Measurements from ENCODE around the gene MDFI.

MDFI gene

GRCh38 chr6:41635365-41635764 lies 2.9 kb upstream of the MDFI start:
- no peak for DNase-seq

GRCh38 chr6:41636833-41637193 lies 1.5 kb upstream of the MDFI start:
- no peak for DNase-seq

GRCh38 chr6:41637194-41638001 lies 870 bp upstream of the MDFI start:
- no peak for DNase-seq

- DNase-seq, result no peak
These were observed 904 bp downstream of the MDFI start for GRCh38 chr6:41638935-41639808.

- DNase-seq, result no peak
These were observed 1.6 kb downstream of the MDFI start for GRCh38 chr6:41639809-41640371.

GRCh38 chr6:41640426-41640825 lies 2.2 kb downstream of the MDFI start:
- no peak for DNase-seq

GRCh38 chr6:41641352-41641925 lies 3.2 kb downstream of the MDFI start:
- no peak for DNase-seq

- DNase-seq, result no peak
These were observed 4.1 kb downstream of the MDFI start for GRCh38 chr6:41642090-41642959.

- DNase-seq, result no peak
These were observed 5.0 kb downstream of the MDFI start for GRCh38 chr6:41642960-41643898.

- no peak for DNase-seq
These were observed 5.6 kb downstream of the MDFI start for GRCh38 chr6:41643899-41644269.

- no peak for DNase-seq
These were observed 6.1 kb downstream of the MDFI start for GRCh38 chr6:41644297-41644879.

GRCh38 chr6:41645007-41645618 lies 6.8 kb downstream of the MDFI start:
- DNase-seq, result no peak

GRCh38 chr6:41646026-41646795 lies 7.9 kb downstream of the MDFI start:
- no peak for DNase-seq

- no peak for DNase-seq
These were observed 8.8 kb downstream of the MDFI start for GRCh38 chr6:41647061-41647511.

- DNase-seq, result no peak
These were observed 9.9 kb downstream of the MDFI start for GRCh38 chr6:41648070-41648585.

GRCh38 chr6:41648921-41649320 lies 10.7 kb downstream of the MDFI start:
- DNase-seq, result no peak

GRCh38 chr6:41649596-41649995 lies 11.3 kb downstream of the MDFI start:
- no peak for DNase-seq

- no peak for DNase-seq
These were observed 11.9 kb downstream of the MDFI start for GRCh38 chr6:41650120-41650519.

GRCh38 chr6:41651246-41651961 lies 13.1 kb downstream of the MDFI start:
- no peak for DNase-seq

Data from stimulated activated CD4-positive, alpha-beta T cell treated with anti-CD3 and anti-CD28 coated beads, Interleukin-2, amount 100 ng/mL, for 48 hours (primary cell).